ENCODE measurements around the gene TNS2.

DNA sequence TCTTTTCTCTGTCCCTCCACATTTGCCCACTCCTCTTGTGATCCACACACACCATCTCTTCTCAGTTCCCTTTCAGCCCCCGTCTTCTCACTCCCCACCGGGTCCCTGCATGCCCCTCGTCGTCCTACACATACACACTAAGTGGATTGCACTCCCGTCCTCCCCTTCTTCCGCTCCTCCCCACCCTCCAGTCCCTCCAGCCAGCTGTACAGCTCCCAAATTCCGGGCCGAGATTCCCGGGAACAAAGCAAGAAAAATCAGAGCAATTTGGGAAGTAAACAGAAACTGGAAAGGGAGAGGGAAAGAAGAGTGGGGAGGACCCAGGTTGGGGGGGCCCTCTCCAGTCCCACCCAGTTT, 47.3 kb downstream of the TNS2 start:
- TF ChIP-seq, protein P1, sequence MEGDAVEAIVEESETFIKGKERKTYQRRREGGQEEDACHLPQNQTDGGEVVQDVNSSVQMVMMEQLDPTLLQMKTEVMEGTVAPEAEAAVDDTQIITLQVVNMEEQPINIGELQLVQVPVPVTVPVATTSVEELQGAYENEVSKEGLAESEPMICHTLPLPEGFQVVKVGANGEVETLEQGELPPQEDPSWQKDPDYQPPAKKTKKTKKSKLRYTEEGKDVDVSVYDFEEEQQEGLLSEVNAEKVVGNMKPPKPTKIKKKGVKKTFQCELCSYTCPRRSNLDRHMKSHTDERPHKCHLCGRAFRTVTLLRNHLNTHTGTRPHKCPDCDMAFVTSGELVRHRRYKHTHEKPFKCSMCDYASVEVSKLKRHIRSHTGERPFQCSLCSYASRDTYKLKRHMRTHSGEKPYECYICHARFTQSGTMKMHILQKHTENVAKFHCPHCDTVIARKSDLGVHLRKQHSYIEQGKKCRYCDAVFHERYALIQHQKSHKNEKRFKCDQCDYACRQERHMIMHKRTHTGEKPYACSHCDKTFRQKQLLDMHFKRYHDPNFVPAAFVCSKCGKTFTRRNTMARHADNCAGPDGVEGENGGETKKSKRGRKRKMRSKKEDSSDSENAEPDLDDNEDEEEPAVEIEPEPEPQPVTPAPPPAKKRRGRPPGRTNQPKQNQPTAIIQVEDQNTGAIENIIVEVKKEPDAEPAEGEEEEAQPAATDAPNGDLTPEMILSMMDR (conservative IDR thresholded peaks at IDR 0.05; ENCODE audit: low read depth, low read length), result no peak
- no peak for TF ChIP-seq EZH2 (IDR thresholded peaks at IDR 0.05; ENCODE audit: low read length, unreplicated experiment)
- no peak for TF ChIP-seq EZH2phosphoT487 (IDR thresholded peaks at IDR 0.05; ENCODE audit: borderline replicate concordance, low read length)

Measured in PC-3 (cell line).